CD4-positive, alpha-beta T cell treated with Interleukin-15 for 4 hours (primary cell): ENCODE results near the gene KANSL2.
"Not testable (repeated sequence)": the region's sequence is repeated elsewhere in the genome, so short reads cannot be mapped to it uniquely, and the experiment has no call there.

Experiments
- DNase-seq: peaks from one replicate; pipeline ENCODE4 v3.0.0-alpha.2; 2020; ENCODE audit warnings: low spot score

Gene KANSL2

GRCh38 chr12:48681710-48682532 is at the start of gene KANSL2:
KANSL2 (minus strand) TSS chr12:48682238; CDS start chr12:48681632, 606 bp downstream.
- peak; percentile 97 for DNase-seq

GRCh38 chr12:48728807-48729206 is 46.8 kb upstream of the KANSL2 start:
- no peak for DNase-seq

GRCh38 chr12:48720737-48721136 is 38.7 kb upstream of the KANSL2 start:
- not testable (repeated sequence) for DNase-seq

GRCh38 chr12:48720171-48720570 is 38.1 kb upstream of the KANSL2 start:
- not testable (repeated sequence) for DNase-seq

GRCh38 chr12:48719002-48719401 is 37.0 kb upstream of the KANSL2 start:
- not testable (repeated sequence) for DNase-seq

GRCh38 chr12:48717252-48717695 is 35.2 kb upstream of the KANSL2 start:
- peak; percentile 0 for DNase-seq

- DNase-seq, result peak; percentile 99
These were observed 34.6 kb upstream of the KANSL2 start, which contains the start of gene CCNT1 for GRCh38 chr12:48716493-48717251. CCNT1 (minus strand) TSS chr12:48716707; CDS start chr12:48716675, 32 bp downstream.

GRCh38 chr12:48716168-48716492 is 34.1 kb upstream of the KANSL2 start:
- no peak for DNase-seq

GRCh38 chr12:48712209-48712608 is 30.2 kb upstream of the KANSL2 start:
- DNase-seq, result no peak

- DNase-seq, result not testable (repeated sequence)
These were observed 16.8 kb upstream of the KANSL2 start for GRCh38 chr12:48698822-48699221.

- no peak for DNase-seq
These were observed 14.6 kb upstream of the KANSL2 start for GRCh38 chr12:48696626-48697025.

GRCh38 chr12:48695859-48696258 is 13.8 kb upstream of the KANSL2 start:
- DNase-seq, result no peak

- DNase-seq, result no peak
These were observed 12.0 kb upstream of the KANSL2 start for GRCh38 chr12:48694038-48694437.

- DNase-seq, result no peak
These were observed 11.5 kb upstream of the KANSL2 start for GRCh38 chr12:48693572-48693971.

- DNase-seq, result no peak
These were observed 9.9 kb upstream of the KANSL2 start for GRCh38 chr12:48691826-48692487.

GRCh38 chr12:48690990-48691389 is 9.0 kb upstream of the KANSL2 start:
- no peak for DNase-seq

- no peak for DNase-seq
These were observed 8.4 kb upstream of the KANSL2 start for GRCh38 chr12:48690436-48690835.

GRCh38 chr12:48688836-48689235 is 6.8 kb upstream of the KANSL2 start:
- DNase-seq, result no peak

- DNase-seq, result no peak
These were observed 5.6 kb upstream of the KANSL2 start for GRCh38 chr12:48687592-48687991.

GRCh38 chr12:48686615-48687334 is 4.7 kb upstream of the KANSL2 start:
- no peak for DNase-seq

GRCh38 chr12:48686037-48686595 is 4.1 kb upstream of the KANSL2 start:
- no peak for DNase-seq

GRCh38 chr12:48683534-48683933 is 1.5 kb upstream of the KANSL2 start:
- no peak for DNase-seq
